Hepatocyte (in vitro differentiated cells): ENCODE data around the gene LYZL1. TPM values are rescaled to one million over a fixed set of nuclear protein-coding genes. Genes with fewer than 3 reads are reported as not detected.
"Not testable (repeated sequence)": the region's sequence is repeated elsewhere in the genome, so short reads cannot be mapped to it uniquely, and the experiment has no call there.

Experiments used
- DNase-seq: peaks from one replicate; pipeline ENCODE4 v3.0.0-alpha.2; 2016; ENCODE audit warnings: low spot score
- H2AFZ ChIP-seq: fragments of 200-600 bp; sonication (generic); 2 replicates; pipeline ENCODE4 v1.6.0; 2016; ENCODE audit warnings: antibody characterized with exemption, mild to moderate bottlenecking
- H3K27ac ChIP-seq: fragments of 200-600 bp; sonication (generic); 2 replicates; pipeline ENCODE4 v1.5.1; 2016; ENCODE audit warnings: mild to moderate bottlenecking
- H3K27me3 ChIP-seq: fragments of 200-600 bp; sonication (generic); 2 replicates; pipeline ENCODE4 v1.6.1; 2016
- H3K36me3 ChIP-seq: fragments of 200-600 bp; sonication (generic); replicated peaks from 2 replicates; pipeline ENCODE4 v1.5.1; 2016; ENCODE audit warnings: low read depth; ENCODE audit not compliant: insufficient read depth
- H3K4me1 ChIP-seq: fragments of 200-600 bp; sonication (generic); 2 replicates; pipeline ENCODE4 v1.5.1; 2016; ENCODE audit warnings: mild to moderate bottlenecking, moderate library complexity; ENCODE audit not compliant: insufficient read depth
- H3K4me2 ChIP-seq: fragments of 200-600 bp; sonication (generic); 2 replicates; pipeline ENCODE4 v1.6.0; 2016
- H3K4me3 ChIP-seq: fragments of 200-600 bp; sonication (generic); 2 replicates; pipeline ENCODE4 v1.5.1; 2016; ENCODE audit warnings: mild to moderate bottlenecking
- H3K79me2 ChIP-seq: fragments of 200-600 bp; sonication (generic); 2 replicates; pipeline ENCODE4 v1.6.0; 2017; ENCODE audit warnings: mild to moderate bottlenecking
- H3K9me2 ChIP-seq: fragments of 200-600 bp; sonication (generic); replicated peaks from 2 replicates; pipeline ENCODE4 v1.6.0; 2017; ENCODE audit warnings: mild to moderate bottlenecking; ENCODE audit not compliant: insufficient read depth
- H3K9me3 ChIP-seq: fragments of 200-600 bp; sonication (generic); 2 replicates; pipeline ENCODE4 v1.5.1; 2016; ENCODE audit warnings: low read depth, mild to moderate bottlenecking
- H4K20me1 ChIP-seq: fragments of 200-600 bp; sonication (generic); 2 replicates; pipeline ENCODE4 v1.6.0; 2016; ENCODE audit warnings: mild to moderate bottlenecking; ENCODE audit not compliant: insufficient read depth, poor library complexity, severe bottlenecking
- CTCF ChIP-seq: fragments of 200-600 bp; sonication (generic); IDR thresholded peaks from 2 replicates; pipeline ENCODE4 v1.5.1; 2016; ENCODE audit warnings: antibody characterized with exemption, mild to moderate bottlenecking; ENCODE audit not compliant: poor library complexity
- EZH2 ChIP-seq: fragments of 200-600 bp; sonication (generic); IDR thresholded peaks from 2 replicates; pipeline ENCODE4 v1.6.1; 2016; ENCODE audit warnings: antibody characterized with exemption, mild to moderate bottlenecking, borderline replicate concordance
- EZH2phosphoT487 ChIP-seq: fragments of 200-600 bp; sonication (generic); IDR thresholded peaks from one replicate; pipeline ENCODE4 v1.6.1; 2018; ENCODE audit warnings: antibody characterized with exemption, mild to moderate bottlenecking, low read depth, moderate library complexity; ENCODE audit not compliant: unreplicated experiment, severe bottlenecking
- WGBS: methylation state at CpG from one replicate; pipeline ENCODE4 v1.1.6; 2016; ENCODE audit warnings: low lambda C conversion rate; ENCODE audit errors: missing lambda C conversion rate; 5-methylcytosine and 5-hydroxymethylcytosine counted together
- polyA plus RNA-seq: library from polyadenylated mRNA; unstranded; fragments of >200 nt; fragmentation: Nextera tagmentation; extraction: Ambion mirVana; gene quantifications from 2 replicates; pipeline ENCODE4 v1.2.1, GENCODE V29; 2016
- total RNA-seq: library from RNA; depleted of rRNA; stranded (reverse); fragments of >200 nt; gene quantifications from 2 replicates; pipeline ENCODE4 v1.2.3, GENCODE V29; 2014

Gene LYZL1
- total and polyA plus RNA-seq, 2 experiments from 2014 or later: not detected

- H3K27ac ChIP-seq: no peak overlapping the region
- H3K4me3 ChIP-seq: no peak overlapping the region
- H3K79me2 ChIP-seq: no peaks in the 10 kb centered on the region
- peaks cover 3% of the 10 kb centered on the region for H3K4me1 ChIP-seq
- H3K9me2 ChIP-seq: no peaks in the 10 kb centered on the region
- no peaks in the 10 kb centered on the region for H3K27me3 ChIP-seq
- no peak for DNase-seq
- no peak for TF ChIP-seq EZH2
- TF ChIP-seq EZH2phosphoT487: no peak
- no peak for TF ChIP-seq CTCF
- H3K4me2 ChIP-seq: no peak overlapping the region
- 92% methylated on average over 10 of the region's 10 CpGs for WGBS
- no peaks in the 10 kb centered on the region for H3K36me3 ChIP-seq
- H4K20me1 ChIP-seq: no peaks in the 10 kb centered on the region
- no peak overlapping the region for H2AFZ ChIP-seq
- H3K9me3 ChIP-seq: peaks cover 12% of the 10 kb centered on the region
These were observed 13.6 kb downstream of the LYZL1 start for GRCh38 chr10:29302499-29302898.

GRCh38 chr10:29304264-29304994, 15.6 kb downstream of the LYZL1 start:
- Histone ChIP-seq H3K27me3 (no peaks in the 10 kb centered on the region), H3K9me2 (no peaks in the 10 kb centered on the region), H3K27ac (peak overlapping the region; percentile 42), H3K36me3 (no peaks in the 10 kb centered on the region), H3K4me1 (peaks cover 3% of the 10 kb centered on the region), H3K79me2 (no peaks in the 10 kb centered on the region), H2AFZ (peak overlapping the region; percentile 20), H3K4me2 (peak overlapping the region; percentile 38), H3K4me3 (no peak overlapping the region), H4K20me1 (no peaks in the 10 kb centered on the region), H3K9me3 (peaks cover 12% of the 10 kb centered on the region)
- TF ChIP-seq CTCF (peak; percentile 92), EZH2 (no peak)
- 31% methylated on average over 6 of the region's 6 CpGs for WGBS
- peak; percentile 85 for DNase-seq

GRCh38 chr10:29304995-29305335, 16.1 kb downstream of the LYZL1 start:
- Histone ChIP-seq H3K27ac (peak overlapping the region; percentile 9), H3K9me2 (no peaks in the 10 kb centered on the region), H3K36me3 (no peaks in the 10 kb centered on the region), H3K4me1 (peaks cover 3% of the 10 kb centered on the region), H2AFZ (peak overlapping the region; percentile 20), H3K9me3 (peaks cover 12% of the 10 kb centered on the region), H3K4me2 (peak overlapping the region; percentile 38), H4K20me1 (no peaks in the 10 kb centered on the region), H3K4me3 (no peak overlapping the region), H3K27me3 (no peaks in the 10 kb centered on the region), H3K79me2 (no peaks in the 10 kb centered on the region)
- no peak for DNase-seq
- 76% methylated on average over 2 of the region's 2 CpGs for WGBS
- no peak for TF ChIP-seq EZH2
- no peak for TF ChIP-seq EZH2phosphoT487

- Histone ChIP-seq H3K79me2 (no peaks in the 10 kb centered on the region), H3K9me3 (peaks cover 4% of the 10 kb centered on the region), H3K4me2 (no peak overlapping the region), H3K27ac (no peak overlapping the region), H3K4me1 (peaks cover 3% of the 10 kb centered on the region), H3K36me3 (no peaks in the 10 kb centered on the region), H3K4me3 (no peak overlapping the region), H3K27me3 (no peaks in the 10 kb centered on the region), H3K9me2 (no peaks in the 10 kb centered on the region), H4K20me1 (no peaks in the 10 kb centered on the region), H2AFZ (no peak overlapping the region)
- WGBS: 87% methylated on average over 3 of the region's 3 CpGs
- TF ChIP-seq EZH2: no peak
- no peak for TF ChIP-seq EZH2phosphoT487
- no peak for TF ChIP-seq CTCF
- DNase-seq: no peak
These were observed 17.8 kb downstream of the LYZL1 start for GRCh38 chr10:29306688-29307087.

GRCh38 chr10:29308142-29308541, 19.3 kb downstream of the LYZL1 start:
- H3K4me1 ChIP-seq, H3K79me2 ChIP-seq, DNase-seq, H3K4me2 ChIP-seq, H3K4me3 ChIP-seq, H3K9me3 ChIP-seq, H3K9me2 ChIP-seq, H4K20me1 ChIP-seq, H3K27me3 ChIP-seq, H2AFZ ChIP-seq, H3K36me3 ChIP-seq, H3K27ac ChIP-seq: not testable (repeated sequence)
- 85% methylated on average over 11 of the region's 11 CpGs for WGBS
